ENCODE data around the gene SLC6A7.

The SLC6A7 gene

GRCh38 chr5:150214289-150214688 is 24.4 kb downstream of the SLC6A7 start:
- in situ Hi-C loops (cut with HindIII; ENCODE audit: low sequenced_read_pairs): no loop called here

GRCh38 chr5:150215979-150216944 is 26.4 kb downstream of the SLC6A7 start:
- in situ Hi-C loops (cut with HindIII; ENCODE audit: low sequenced_read_pairs): no loop called here

GRCh38 chr5:150217038-150217437 is 27.2 kb downstream of the SLC6A7 start:
- in situ Hi-C loops (cut with HindIII; ENCODE audit: low sequenced_read_pairs): no loop called here

- in situ Hi-C loops (cut with HindIII; ENCODE audit: low sequenced_read_pairs): no loop called here
These were observed 28.2 kb downstream of the SLC6A7 start for GRCh38 chr5:150217873-150218692.

GRCh38 chr5:150218693-150219035 is 28.8 kb downstream of the SLC6A7 start:
- in situ Hi-C loops (cut with HindIII; ENCODE audit: low sequenced_read_pairs): no loop called here

GRCh38 chr5:150219142-150219541 is 29.3 kb downstream of the SLC6A7 start:
- in situ Hi-C loops (cut with HindIII; ENCODE audit: low sequenced_read_pairs): no loop called here

- in situ Hi-C loops (cut with HindIII; ENCODE audit: low sequenced_read_pairs): no loop called here
These were observed 30.0 kb downstream of the SLC6A7 start for GRCh38 chr5:150219861-150220260.

GRCh38 chr5:150221471-150221870 is 31.6 kb downstream of the SLC6A7 start:
- in situ Hi-C loops (cut with HindIII; ENCODE audit: low sequenced_read_pairs): no loop called here

- in situ Hi-C loops (cut with HindIII; ENCODE audit: low sequenced_read_pairs): no loop called here
These were observed 33.0 kb downstream of the SLC6A7 start for GRCh38 chr5:150222906-150223305.

GRCh38 chr5:150223474-150223873 is 33.6 kb downstream of the SLC6A7 start:
- in situ Hi-C loops (cut with HindIII; ENCODE audit: low sequenced_read_pairs): no loop called here

GRCh38 chr5:150224483-150225027 is 34.7 kb downstream of the SLC6A7 start:
- in situ Hi-C loops (cut with HindIII; ENCODE audit: low sequenced_read_pairs): no loop called here

- in situ Hi-C loops (cut with HindIII; ENCODE audit: low sequenced_read_pairs): no loop called here
These were observed 37.2 kb downstream of the SLC6A7 start for GRCh38 chr5:150227036-150227435.

GRCh38 chr5:150227606-150228273 is 37.9 kb downstream of the SLC6A7 start:
- in situ Hi-C loops (cut with HindIII; ENCODE audit: low sequenced_read_pairs): no loop called here

- in situ Hi-C loops (cut with HindIII; ENCODE audit: low sequenced_read_pairs): no loop called here
These were observed 39.7 kb downstream of the SLC6A7 start for GRCh38 chr5:150229571-150229970.

GRCh38 chr5:150230842-150231241 is 41.0 kb downstream of the SLC6A7 start:
- in situ Hi-C loops (cut with HindIII; ENCODE audit: low sequenced_read_pairs): loop anchor here (5.0 kb wide), 5 partner anchors 39 to 379 kb away; partner anchors contain the start of genes CDX1 and SLC6A7

GRCh38 chr5:150233706-150234105 is 43.8 kb downstream of the SLC6A7 start:
- in situ Hi-C loops (cut with HindIII; ENCODE audit: low sequenced_read_pairs): loop anchor here (5.0 kb wide), 5 partner anchors 39 to 381 kb away; partner anchors contain the start of genes CDX1 and SLC6A7

GRCh38 chr5:150234576-150235499 is 45.0 kb downstream of the SLC6A7 start:
- in situ Hi-C loops (cut with HindIII; ENCODE audit: low sequenced_read_pairs): loop anchor here (5.0 kb wide), 5 partner anchors 37 to 383 kb away; partner anchors contain the start of genes CDX1 and SLC6A7

- in situ Hi-C loops (cut with HindIII; ENCODE audit: low sequenced_read_pairs): no loop called here
These were observed 45.6 kb downstream of the SLC6A7 start for GRCh38 chr5:150235500-150235854.

- in situ Hi-C loops (cut with HindIII; ENCODE audit: low sequenced_read_pairs): no loop called here
These were observed 46.5 kb downstream of the SLC6A7 start for GRCh38 chr5:150236313-150236712.

Data from endothelial cell of hepatic sinusoid (primary cell).